GM12801 (cell line): ENCODE measurements around the gene CRABP2.

Experiments
- TF ChIP-seq, protein P1 (sequence below): IDR thresholded peaks from one replicate; pipeline ENCODE4 v1.5.1; 2011; ENCODE audit warnings: control low read depth; ENCODE audit not compliant: insufficient read length; ENCODE audit errors: extremely low read depth

The CRABP2 gene

DNA sequence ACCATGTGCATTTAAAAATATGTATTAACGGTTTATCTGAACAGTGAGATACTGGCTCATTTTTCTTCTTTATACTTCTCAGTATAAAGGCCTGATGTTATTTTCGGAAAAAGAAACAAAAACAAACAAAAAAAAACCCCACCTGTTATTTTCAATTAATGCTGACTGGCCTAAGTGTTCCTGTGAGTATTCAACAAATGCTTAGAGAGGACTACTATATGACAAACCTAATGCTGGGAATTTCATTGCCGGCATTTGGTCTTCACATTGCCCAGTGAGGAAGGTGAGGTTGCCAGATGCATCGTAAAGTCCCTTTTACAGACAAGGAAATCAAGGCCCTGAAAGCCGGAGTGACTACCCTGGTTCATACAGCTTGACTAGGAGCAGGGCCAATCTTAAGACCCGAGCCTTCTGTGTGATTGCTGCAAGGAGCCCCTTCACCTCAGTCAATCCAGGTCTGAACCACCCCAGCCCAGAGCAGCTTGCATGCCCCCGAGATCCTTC lies 34.9 kb upstream of the CRABP2 start:
- TF ChIP-seq, protein P1, sequence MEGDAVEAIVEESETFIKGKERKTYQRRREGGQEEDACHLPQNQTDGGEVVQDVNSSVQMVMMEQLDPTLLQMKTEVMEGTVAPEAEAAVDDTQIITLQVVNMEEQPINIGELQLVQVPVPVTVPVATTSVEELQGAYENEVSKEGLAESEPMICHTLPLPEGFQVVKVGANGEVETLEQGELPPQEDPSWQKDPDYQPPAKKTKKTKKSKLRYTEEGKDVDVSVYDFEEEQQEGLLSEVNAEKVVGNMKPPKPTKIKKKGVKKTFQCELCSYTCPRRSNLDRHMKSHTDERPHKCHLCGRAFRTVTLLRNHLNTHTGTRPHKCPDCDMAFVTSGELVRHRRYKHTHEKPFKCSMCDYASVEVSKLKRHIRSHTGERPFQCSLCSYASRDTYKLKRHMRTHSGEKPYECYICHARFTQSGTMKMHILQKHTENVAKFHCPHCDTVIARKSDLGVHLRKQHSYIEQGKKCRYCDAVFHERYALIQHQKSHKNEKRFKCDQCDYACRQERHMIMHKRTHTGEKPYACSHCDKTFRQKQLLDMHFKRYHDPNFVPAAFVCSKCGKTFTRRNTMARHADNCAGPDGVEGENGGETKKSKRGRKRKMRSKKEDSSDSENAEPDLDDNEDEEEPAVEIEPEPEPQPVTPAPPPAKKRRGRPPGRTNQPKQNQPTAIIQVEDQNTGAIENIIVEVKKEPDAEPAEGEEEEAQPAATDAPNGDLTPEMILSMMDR: no peak

DNA sequence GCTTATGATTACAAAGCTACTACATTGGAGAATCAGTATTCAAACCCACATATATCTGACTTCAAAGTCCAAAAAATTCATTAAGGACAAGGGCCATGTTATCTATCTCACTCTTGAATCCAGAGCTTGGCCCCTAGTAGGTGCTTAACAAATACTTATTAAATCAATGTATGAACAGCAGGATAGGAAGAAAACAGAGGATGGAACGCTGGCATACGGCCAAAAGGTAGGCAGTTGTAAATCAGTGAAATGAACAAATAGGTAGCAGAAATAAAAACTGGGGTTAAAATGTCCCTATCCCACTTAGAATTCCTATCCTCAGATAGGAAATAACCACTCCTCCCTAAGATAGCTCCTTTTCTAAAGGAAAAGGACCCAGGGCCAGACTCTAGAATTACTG lies 33.5 kb upstream of the CRABP2 start:
- TF ChIP-seq, protein P1: no peak

DNA sequence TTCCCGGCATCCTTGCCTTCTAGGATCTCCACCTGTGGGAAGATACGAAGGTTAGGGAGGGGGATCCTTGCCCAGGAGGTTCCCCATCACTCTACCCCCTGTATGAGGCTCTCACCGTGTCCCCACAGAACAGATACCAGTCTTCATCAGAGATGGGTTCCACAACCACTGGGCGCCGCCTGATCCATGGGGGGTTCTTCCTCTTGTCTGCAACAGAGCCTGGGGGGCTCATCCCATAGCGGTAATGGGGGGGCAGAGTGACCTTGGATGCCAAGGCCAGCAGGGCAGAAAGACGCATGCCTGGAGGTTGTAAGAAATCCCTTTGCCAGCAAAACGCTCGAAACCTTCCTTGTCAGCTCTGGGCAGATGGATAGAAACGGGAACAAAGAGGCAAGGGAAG lies 33.0 kb upstream of the CRABP2 start:
- TF ChIP-seq, protein P1: no peak

DNA sequence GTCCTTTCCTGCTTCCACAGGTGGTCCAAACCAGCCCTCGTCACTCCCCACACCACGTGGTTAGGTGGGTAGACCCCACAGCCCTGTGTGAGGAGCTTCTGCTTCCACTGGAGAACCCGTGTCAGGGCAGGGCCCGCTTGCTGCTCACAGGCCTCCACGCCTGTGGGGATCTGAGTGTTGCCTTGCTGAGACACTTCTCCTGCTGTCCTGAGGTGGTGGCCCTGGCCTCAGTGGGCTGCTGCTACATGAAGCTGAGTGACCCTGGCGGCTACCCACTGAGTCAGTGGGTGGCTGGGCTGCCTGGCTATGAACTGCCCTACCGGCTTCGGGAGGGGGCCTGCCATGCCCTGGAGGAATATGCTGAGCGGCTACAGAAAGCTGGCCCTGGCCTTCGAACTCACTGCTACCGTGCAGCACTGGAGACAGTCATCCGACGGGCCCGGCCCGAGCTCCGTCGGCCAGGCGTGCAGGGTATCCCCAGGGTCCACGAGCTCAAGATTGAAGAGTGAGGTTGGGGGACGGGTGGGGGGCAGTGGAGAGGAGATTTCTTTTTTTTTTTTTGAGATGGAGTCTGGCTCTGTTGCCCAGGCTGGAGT lies 28.7 kb upstream of the CRABP2 start:
- TF ChIP-seq, protein P1: no peak

DNA sequence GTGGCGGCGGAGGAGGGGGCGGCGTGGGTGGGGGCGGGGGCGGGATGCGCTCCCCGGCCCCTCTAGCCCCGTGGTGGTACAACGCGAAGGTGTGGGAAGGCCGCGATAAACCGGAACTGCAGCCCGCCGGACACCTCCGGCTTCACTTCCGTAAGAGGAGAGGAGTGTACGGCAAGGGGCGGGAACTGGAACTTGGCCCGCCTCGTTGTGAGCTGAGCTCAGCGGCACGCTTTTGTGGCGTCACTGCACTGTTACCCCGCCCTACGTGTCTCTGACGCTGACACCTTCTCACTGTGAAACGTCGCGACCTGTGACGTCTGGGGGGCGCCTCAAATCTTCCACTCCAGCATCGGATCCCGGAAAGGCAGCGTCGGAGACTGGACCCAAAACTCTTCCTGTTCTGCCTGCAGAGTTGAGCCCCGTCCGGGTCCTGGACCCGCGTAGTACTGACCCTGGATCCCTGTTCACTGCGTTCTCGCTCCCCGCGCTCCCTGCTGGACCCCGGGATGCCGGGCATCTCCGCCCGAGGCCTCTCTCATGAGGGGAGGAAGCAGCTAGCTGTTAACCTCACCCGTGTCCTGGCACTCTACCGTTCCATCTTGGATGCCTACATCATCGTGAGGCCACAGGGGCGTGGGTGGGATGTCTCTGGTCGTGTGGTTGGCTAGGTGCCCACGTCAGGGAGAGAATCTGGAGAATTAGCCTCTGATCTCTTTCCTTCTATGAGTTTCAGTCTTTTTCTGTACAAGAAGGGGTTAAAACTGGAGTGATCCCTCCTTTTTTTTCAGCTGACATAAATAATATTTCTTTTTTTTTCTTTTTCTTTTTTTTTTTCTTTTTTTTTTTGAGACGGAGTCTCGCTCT lies 23.4 kb upstream of the CRABP2 start, which contains the start of gene ISG20L2:
Gene ISG20L2, minus strand, starts transcription at position 168 of the 864 bp plus-strand sequence. CDS start 1,114 bp downstream, outside the sequence.
- TF ChIP-seq, protein P1: no peak

DNA sequence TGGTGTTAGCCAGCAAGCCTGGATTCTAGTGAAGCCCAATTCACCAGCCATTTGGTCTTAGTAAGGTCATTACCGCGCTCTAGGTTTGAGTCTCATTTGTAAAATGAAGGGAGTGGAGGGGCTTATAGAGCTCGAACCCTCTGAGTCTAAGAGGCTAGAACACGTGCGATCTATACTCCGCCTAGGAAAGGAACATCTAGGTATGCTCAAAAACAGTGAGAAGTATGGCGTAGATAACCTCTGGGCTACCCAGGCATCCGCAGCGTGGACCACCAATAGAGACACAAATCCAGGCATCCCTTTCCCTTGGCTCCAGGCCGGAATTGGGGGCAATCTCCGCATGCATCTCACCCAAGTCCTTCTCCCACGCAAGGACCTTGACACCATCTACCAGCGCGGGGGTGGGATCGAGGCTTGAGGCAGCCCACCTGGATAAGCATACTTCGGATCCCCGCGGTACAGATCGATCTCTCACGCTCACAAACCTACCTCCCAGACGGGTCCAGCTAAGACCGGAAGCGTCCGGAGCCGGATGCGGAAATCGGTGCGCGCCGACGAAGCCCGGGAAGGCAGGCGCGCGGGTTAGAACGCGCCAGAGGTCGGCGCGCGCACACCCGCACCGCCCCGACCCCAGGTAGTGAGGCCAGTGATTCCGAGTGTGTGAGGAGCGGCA lies 22.7 kb upstream of the CRABP2 start, which contains the start of gene METTL25B:
Gene METTL25B, plus strand, starts transcription at position 544 of the 673 bp plus-strand sequence. CDS start 636 bp downstream, outside the sequence.
- TF ChIP-seq, protein P1: no peak

DNA sequence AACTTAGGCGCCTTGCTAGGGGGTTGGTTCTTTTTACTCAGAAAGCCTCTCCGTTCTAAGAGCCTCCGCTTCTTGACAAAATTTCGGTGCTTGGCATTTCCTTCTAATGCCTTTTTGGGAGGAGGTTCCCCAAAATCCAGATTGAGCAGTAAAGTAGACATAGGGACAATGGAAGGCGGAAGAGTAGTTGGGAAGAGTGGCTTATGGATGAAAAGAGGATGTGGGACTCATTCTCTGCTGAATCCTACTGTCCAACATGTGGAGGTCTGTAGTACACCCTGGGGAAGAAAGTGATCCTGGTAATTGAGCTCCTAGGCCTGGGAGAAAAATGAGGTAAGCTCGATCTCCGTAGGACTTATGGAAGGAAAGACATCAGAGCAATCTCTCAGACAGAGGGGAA lies 22.1 kb upstream of the CRABP2 start:
- TF ChIP-seq, protein P1: no peak
